GM12878 (cell line): ENCODE results near the gene C5AR1. TPM values are rescaled to one million over a fixed set of nuclear protein-coding genes. Genes with fewer than 3 reads are reported as not detected.

Experiments used
- ATAC-seq: fragments of 200-7000 bp; cut with Tn5 transposase; 3 replicates; pipeline ENCODE4 v1.9.1; 2020; ENCODE audit warnings: mild to moderate bottlenecking, moderate library complexity
- BruUV-seq: library from RNA; stranded (reverse); fragments of 400-500 nt; replicated peaks from 2 replicates; lab custom pipeline; 2021; lab: Mats Ljungman, UMichigan
- CTCF ChIA-PET: fragments of 300-600 bp; sonication (Branson Sonifier 250); formaldehyde crosslinking; extraction: SDS; loops from one replicate; lab custom pipeline; 2021; ENCODE audit warnings: inconsistent platforms; lab: Yijun Ruan, JAX
- POLR2A ChIA-PET: fragments of 350-600 bp; formaldehyde crosslinking; extraction: SDS; loops from one replicate; lab custom pipeline; 2021; ENCODE audit warnings: inconsistent platforms; lab: Charles Lee
- RAD21 ChIA-PET: fragments of 300-600 bp; sonication (Branson Sonifier 250); formaldehyde crosslinking; loops from one replicate; lab custom pipeline; 2023; ENCODE audit warnings: antibody characterized with exemption; ENCODE audit not compliant: unreplicated experiment; lab: Charles Lee
- SMC1A ChIA-PET: fragments of 300-600 bp; sonication (Branson Sonifier 250); formaldehyde crosslinking; loops from one replicate; lab custom pipeline; 2023; ENCODE audit not compliant: unreplicated experiment, uncharacterized antibody; lab: Charles Lee
- DNase-seq: peaks from one replicate; pipeline ENCODE4 v3.0.0-alpha.2; 2011; ENCODE audit warnings: low read depth, low spot score
- FAIRE-seq: peaks from 3 replicates; lab custom pipeline; 2011; peaks lifted over from hg19 to GRCh38; lab: Jason Lieb, UNC
- H2AFZ ChIP-seq: 2 replicates; pipeline ENCODE4 v1.6.0; 2011; ENCODE audit warnings: low read depth, low read length, control low read depth; ENCODE audit not compliant: control insufficient read depth
- H3K27ac ChIP-seq: 2 replicates; pipeline ENCODE4 v1.5.1; 2011; ENCODE audit warnings: control low read depth; ENCODE audit not compliant: control insufficient read depth, insufficient read depth
- H3K27me3 ChIP-seq, 2 experiments: replicated peaks in 1 of 2; 2 replicates each; pipeline versions ENCODE4 v1.6.0 to v1.6.1; 2011; ENCODE audit warnings: low read length in 1 of 2; ENCODE audit not compliant: control insufficient read depth in 2 of 2, insufficient read depth in 2 of 2
- H3K36me3 ChIP-seq, 2 experiments: 2 replicates each; pipeline ENCODE4 v1.5.1; 2011; ENCODE audit warnings: low read length in 1 of 2; ENCODE audit not compliant: control insufficient read depth in 2 of 2, insufficient read depth in 2 of 2
- H3K4me1 ChIP-seq: 2 replicates; pipeline ENCODE4 v1.6.1; 2011; ENCODE audit warnings: mild to moderate bottlenecking, low read length, moderate library complexity, mixed read lengths; ENCODE audit not compliant: control insufficient read depth, insufficient read depth
- H3K4me2 ChIP-seq: 2 replicates; pipeline ENCODE4 v1.6.0; 2011; ENCODE audit warnings: control low read depth; ENCODE audit not compliant: control insufficient read depth, insufficient read depth
- H3K4me3 ChIP-seq: fragments of 200-600 bp; sonication (generic); 2 replicates; pipeline ENCODE4 v1.5.1; 2016
- H3K79me2 ChIP-seq: 2 replicates; pipeline ENCODE4 v1.6.0; 2011; ENCODE audit warnings: low read length; ENCODE audit not compliant: control insufficient read depth, insufficient read depth
- H3K9ac ChIP-seq: 2 replicates; pipeline ENCODE4 v1.8.0; 2011; ENCODE audit warnings: low read length, control low read depth, mixed read lengths; ENCODE audit not compliant: control insufficient read depth, insufficient read depth
- H3K9me3 ChIP-seq: replicated peaks from 3 replicates; pipeline ENCODE4 v1.5.1; 2011; ENCODE audit warnings: mild to moderate bottlenecking, low read length; ENCODE audit not compliant: control insufficient read depth, insufficient read depth
- H4K20me1 ChIP-seq: 2 replicates; pipeline ENCODE4 v1.6.0; 2011; ENCODE audit not compliant: control insufficient read depth, insufficient read depth
- CBFB ChIP-seq: IDR thresholded peaks from 2 replicates; pipeline ENCODE4 v1.6.1; 2016; ENCODE audit warnings: antibody characterized with exemption, low read depth
- E2F8 ChIP-seq: fragments of 450-650 bp; IDR thresholded peaks from 2 replicates; pipeline ENCODE4 v1.6.1; 2018; ENCODE audit warnings: mild to moderate bottlenecking, low read depth, moderate library complexity; ENCODE audit not compliant: partially characterized antibody
- E4F1 ChIP-seq: fragments of 450-650 bp; IDR thresholded peaks from 2 replicates; pipeline ENCODE4 v1.6.1; 2018; ENCODE audit warnings: borderline replicate concordance, mild to moderate bottlenecking; ENCODE audit not compliant: partially characterized antibody
- FOXM1 ChIP-seq: IDR thresholded peaks from 2 replicates; pipeline ENCODE4 v1.6.1; 2012; ENCODE audit warnings: low read depth, mild to moderate bottlenecking, inconsistent platforms, low read length, moderate library complexity
- HSF1 ChIP-seq: fragments of 150-350 bp; IDR thresholded peaks from 2 replicates; pipeline ENCODE4 v1.6.1; 2014; ENCODE audit warnings: mild to moderate bottlenecking, low read depth, low read length
- JUND ChIP-seq: IDR thresholded peaks from 2 replicates; pipeline ENCODE4 v1.6.1; 2012; ENCODE audit warnings: low read depth, mild to moderate bottlenecking, low read length, improper control_type of control experiment, moderate library complexity
- NFYB ChIP-seq: IDR thresholded peaks from 2 replicates; pipeline ENCODE4 v1.6.1; 2011; ENCODE audit warnings: low read depth, mild to moderate bottlenecking, low read length, improper control_type of control experiment, moderate library complexity; ENCODE audit not compliant: insufficient read depth
- SMC3 ChIP-seq: IDR thresholded peaks from 2 replicates; pipeline ENCODE4 v1.6.1; 2011; ENCODE audit warnings: low read length, improper control_type of control experiment, borderline replicate concordance
- YY1 ChIP-seq: IDR thresholded peaks from 2 replicates; pipeline ENCODE4 v1.6.1; 2011; ENCODE audit warnings: low read depth, mild to moderate bottlenecking, low read length
- ZNF217 ChIP-seq: fragments of 450-650 bp; IDR thresholded peaks from 2 replicates; pipeline ENCODE4 v1.6.1; 2017; ENCODE audit warnings: antibody characterized with exemption, mild to moderate bottlenecking
- ZNF274 ChIP-seq: IDR thresholded peaks from one replicate; pipeline ENCODE4 v1.8.0; 2011; ENCODE audit not compliant: insufficient read length, insufficient read depth
- WGBS: methylation state at CpG from one replicate; pipeline ENCODE4 v1.1.6; 2016; ENCODE audit warnings: low lambda C conversion rate; ENCODE audit not compliant: insufficient replicate concordance, insufficient coverage; ENCODE audit errors: missing lambda C conversion rate; 5-methylcytosine and 5-hydroxymethylcytosine counted together
- in situ Hi-C: fragments of 300-500 bp; cut with MboI; formaldehyde crosslinking; loops from 9 replicates; pipeline ENCODE4 v1.14.3; 2018; ENCODE audit warnings: mixed read lengths
- intact Hi-C: fragments of 100-400 bp; cut with micrococcal nuclease; formaldehyde crosslinking; loops from one replicate; pipeline ENCODE4 v1.14.2; 2022; ENCODE audit not compliant: unreplicated experiment
- polyA plus RNA-seq, 11 experiments: library from polyadenylated mRNA; depleted of rRNA in 4 of 11; unstranded in 6 of 11; stranded (reverse) in 5 of 11; fragments of >200 nt; fragmentation: Nextera tagmentation in 4 of 11; fragmentation: Illumina TruSeq in 1 of 11; extraction: Ambion mirVana in 4 of 11; extraction: Trizol in 1 of 11; gene quantifications; 1 replicate in 1 of 11; 2 replicates in 10 of 11; pipeline versions ENCODE4 v1.2.1 to v1.2.3, GENCODE V29; 2011 to 2016; ENCODE audit warnings: inconsistent platforms in 2 of 11, missing spikeins in 2 of 11, low read depth in 1 of 11
- total RNA-seq, 4 experiments: library from RNA; depleted of rRNA in 3 of 4; stranded (reverse); fragments of >200 nt in 3 of 4; fragmentation: Illumina TruSeq in 1 of 4; extraction: Trizol in 1 of 4; gene quantifications; 2 replicates each; pipeline versions ENCODE4 v1.2.1 to v1.2.3, GENCODE V29; 2013 to 2021

The C5AR1 gene
- total and polyA plus RNA-seq, 10 of the 15 experiments (the other 5 are each of a cell fraction or from before 2014, with no cell fraction given), result 0.04 to 1.5 (median 0.18) TPM

- 0 out of 2 replicates have a peak, but pooled peaks cover 5% of the 10 kb centered on the region for H3K4me1 ChIP-seq
- no peaks in the 10 kb centered on the region for H4K20me1 ChIP-seq
- in situ Hi-C loops, result no loop called here
- RAD21 ChIA-PET, result no interaction called here
- FAIRE-seq (no peak), DNase-seq (no peak), ATAC-seq (no peak)
- WGBS, result 95% methylated on average over 7 of the region's 7 CpGs
- no peaks in the 10 kb centered on the region for H3K79me2 ChIP-seq
- no peak overlapping the region for H2AFZ ChIP-seq
- no peak overlapping the region for H3K9ac ChIP-seq
- POLR2A ChIA-PET, result interaction anchor here (0.6 kb wide), 1 partner anchor 1627 kb away, joined by 3 read pairs; no protein-coding TSS in a partner anchor
- TF ChIP-seq ZNF217 (no peak), NFYB (no peak), SMC3 (no peak), ZNF274 (no peak), YY1 (no peak)
- H3K27me3 ChIP-seq, result no peaks in the 10 kb centered on the region
- H3K9me3 ChIP-seq, result no peaks in the 10 kb centered on the region
- H3K27ac ChIP-seq, result no peak overlapping the region
- no peak overlapping the region for H3K4me3 ChIP-seq
- peaks cover 2 to 4% of the 10 kb centered on the region in 2 experiments; a peak in 2 of 4 replicates for H3K36me3 ChIP-seq
- BruUV-seq, result no TSS peak
- SMC1A ChIA-PET, result no interaction called here
- no peak overlapping the region for H3K4me2 ChIP-seq
- intact Hi-C loops, result no loop called here
- CTCF ChIA-PET, result no interaction called here
Observed at GRCh38 chr19:47269596-47269995, 40.1 kb upstream of the C5AR1 start.

GRCh38 chr19:47270408-47270807 is 39.3 kb upstream of the C5AR1 start:
- DNase-seq (no peak), FAIRE-seq (no peak), ATAC-seq (no peak)
- no peak overlapping the region for H2AFZ ChIP-seq
- WGBS, result 78% methylated on average over 9 of the region's 10 CpGs
- H3K36me3 ChIP-seq, result peaks cover 2 to 4% of the 10 kb centered on the region in 2 experiments; a peak in 2 of 4 replicates
- intact Hi-C loops (no loop called here), in situ Hi-C loops (no loop called here)
- H3K79me2 ChIP-seq, result no peaks in the 10 kb centered on the region; the same call in 1 of the 2 replicates
- H3K27ac ChIP-seq, result no peak overlapping the region
- ChIA-PET CTCF (no interaction called here), POLR2A (no interaction called here), RAD21 (no interaction called here), SMC1A (interaction anchor here (1.2 kb wide), 1 partner anchor 158 kb away, joined by 3 read pairs; no protein-coding TSS in a partner anchor)
- peaks cover 2% of the 10 kb centered on the region; the same call in 1 of the 2 replicates for H4K20me1 ChIP-seq
- no peaks in the 10 kb centered on the region for H3K27me3 ChIP-seq
- H3K4me1 ChIP-seq, result peaks cover 7% of the 10 kb centered on the region
- no peak overlapping the region for H3K9ac ChIP-seq
- no peaks in the 10 kb centered on the region for H3K9me3 ChIP-seq
- no peak overlapping the region for H3K4me3 ChIP-seq
- BruUV-seq, result no TSS peak
- no peak overlapping the region for H3K4me2 ChIP-seq
- TF ChIP-seq CBFB (no peak), JUND (no peak), E4F1 (no peak), FOXM1 (no peak), E2F8 (no peak), HSF1 (no peak)
